Thyroid gland (tissue), 4 donors: Measurements from ENCODE around the gene AMN.

ENCODE experiments used
- CTCF ChIP-seq, 6 experiments: fragments of 200-600 bp in 3 of 6; fragments of 450-650 bp in 3 of 6; sonication (generic) in 3 of 6; IDR thresholded peaks; one replicate each; pipeline ENCODE4 v1.5.1; 2016 to 2019; ENCODE audit warnings: antibody characterized with exemption in 6 of 6, mild to moderate bottlenecking in 2 of 6, inconsistent platforms in 1 of 6, moderate library complexity in 1 of 6
- POLR2A ChIP-seq, 2 donors: fragments of 450-650 bp; IDR thresholded peaks; one replicate each; pipeline ENCODE4 v1.6.1; 2017; ENCODE audit warnings: antibody characterized with exemption in 2 of 2, mild to moderate bottlenecking in 2 of 2, moderate library complexity in 1 of 2

DNA sequence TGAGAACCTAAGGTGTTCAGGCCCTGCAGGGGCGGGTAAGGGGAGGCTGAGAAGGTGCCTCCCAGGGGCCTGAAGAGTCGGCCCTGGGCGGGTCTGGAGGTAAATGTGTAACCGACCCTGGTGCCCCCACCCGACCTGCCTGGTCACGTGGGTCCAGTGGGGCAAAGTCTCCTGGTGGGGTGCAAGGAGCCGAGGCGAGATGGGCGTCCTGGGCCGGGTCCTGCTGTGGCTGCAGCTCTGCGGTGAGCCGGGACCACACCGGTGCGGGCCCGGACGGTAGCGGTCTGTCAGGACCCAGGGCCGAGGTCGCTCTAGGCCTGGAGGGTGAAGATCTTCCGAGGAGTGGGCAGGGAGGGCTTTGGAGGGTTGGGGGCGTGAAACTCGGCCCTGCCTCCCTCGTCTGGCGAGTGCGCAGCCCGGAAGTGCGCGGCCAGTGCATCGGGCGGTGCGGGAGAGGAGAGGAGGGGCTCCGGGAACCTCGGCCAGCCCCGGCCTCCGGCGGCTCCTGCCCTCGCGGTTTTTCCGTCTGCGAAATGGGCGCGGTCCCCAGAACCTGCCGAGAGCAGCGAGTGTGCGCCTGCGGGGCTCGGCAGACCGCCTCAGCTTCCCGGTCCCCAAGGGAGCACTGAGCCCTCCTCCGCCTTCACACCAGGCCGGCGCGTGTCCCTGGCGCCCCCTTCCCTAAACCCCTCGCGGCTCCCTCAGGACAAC, at the start of gene AMN:
- TF ChIP-seq CTCF (IDR thresholded peaks at IDR 0.05): no peak
- no peak for TF ChIP-seq POLR2A (IDR thresholded peaks at IDR 0.05)
